ENCODE data around the gene TCF15.

GRCh38 chr20:650954-651353 is 40.8 kb upstream of the TCF15 start:
- no peak for TF ChIP-seq TCF4 (CRISPR knock-in tag; IDR thresholded peaks at IDR 0.05; ENCODE audit: borderline replicate concordance)
- TF ChIP-seq, protein P1, sequence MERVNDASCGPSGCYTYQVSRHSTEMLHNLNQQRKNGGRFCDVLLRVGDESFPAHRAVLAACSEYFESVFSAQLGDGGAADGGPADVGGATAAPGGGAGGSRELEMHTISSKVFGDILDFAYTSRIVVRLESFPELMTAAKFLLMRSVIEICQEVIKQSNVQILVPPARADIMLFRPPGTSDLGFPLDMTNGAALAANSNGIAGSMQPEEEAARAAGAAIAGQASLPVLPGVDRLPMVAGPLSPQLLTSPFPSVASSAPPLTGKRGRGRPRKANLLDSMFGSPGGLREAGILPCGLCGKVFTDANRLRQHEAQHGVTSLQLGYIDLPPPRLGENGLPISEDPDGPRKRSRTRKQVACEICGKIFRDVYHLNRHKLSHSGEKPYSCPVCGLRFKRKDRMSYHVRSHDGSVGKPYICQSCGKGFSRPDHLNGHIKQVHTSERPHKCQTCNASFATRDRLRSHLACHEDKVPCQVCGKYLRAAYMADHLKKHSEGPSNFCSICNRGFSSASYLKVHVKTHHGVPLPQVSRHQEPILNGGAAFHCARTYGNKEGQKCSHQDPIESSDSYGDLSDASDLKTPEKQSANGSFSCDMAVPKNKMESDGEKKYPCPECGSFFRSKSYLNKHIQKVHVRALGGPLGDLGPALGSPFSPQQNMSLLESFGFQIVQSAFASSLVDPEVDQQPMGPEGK (CRISPR knock-in tag; IDR thresholded peaks at IDR 0.05; ENCODE audit: borderline replicate concordance): no peak
- no peak for TF ChIP-seq ESRRG (CRISPR knock-in tag; IDR thresholded peaks at IDR 0.05)
- no peak for TF ChIP-seq ZFP30 (CRISPR knock-in tag; IDR thresholded peaks at IDR 0.05)
- no peak for TF ChIP-seq BACH2 (CRISPR knock-in tag; IDR thresholded peaks at IDR 0.05; ENCODE audit: borderline replicate concordance)

Data from SK-N-SH treated with all-trans-retinoic acid at 6 μM for 48 hours (cell line).